CD14-positive monocyte (primary cell): ENCODE data around the gene UBLCP1. TPM values are rescaled to one million over a fixed set of nuclear protein-coding genes. Genes with fewer than 3 reads are reported as not detected.

Experiments
- DNase-seq, 3 donors: peaks; one replicate each; pipeline ENCODE4 v3.0.0-alpha.2; 2011 to 2022
- H2AFZ ChIP-seq: 2 replicates; pipeline ENCODE4 v1.6.0; 2012; ENCODE audit warnings: mild to moderate bottlenecking, low read depth, low read length, inconsistent platforms; ENCODE audit not compliant: insufficient read depth, poor library complexity, severe bottlenecking
- H3K27ac ChIP-seq, 2 donors: 1 replicate in 1 of 2; 2 replicates in 1 of 2; pipeline ENCODE4 v1.5.1; 2012 to 2013; ENCODE audit warnings: low read length in 2 of 2, control low read depth in 1 of 2, inconsistent platforms in 1 of 2, low read depth in 1 of 2, mild to moderate bottlenecking in 1 of 2
- H3K27me3 ChIP-seq, 2 donors: one replicate each; pipeline versions ENCODE4 v1.6.0 to v1.6.1; 2011 to 2013; ENCODE audit warnings: low read length in 2 of 2; ENCODE audit not compliant: control insufficient read depth in 2 of 2, insufficient read depth in 2 of 2
- H3K36me3 ChIP-seq, 2 donors: replicated peaks in 1 of 2; 1 replicate in 1 of 2; 2 replicates in 1 of 2; pipeline versions ENCODE4 v1.5.1 to v1.6.1; 2012 to 2013; ENCODE audit warnings: low read length in 2 of 2, control low read depth in 1 of 2, inconsistent platforms in 1 of 2, mild to moderate bottlenecking in 1 of 2; ENCODE audit not compliant: insufficient read depth in 2 of 2, control insufficient read depth in 1 of 2
- H3K4me1 ChIP-seq, 2 donors: 1 replicate in 1 of 2; 2 replicates in 1 of 2; pipeline versions ENCODE4 v1.5.1 to v1.6.1; 2012 to 2013; ENCODE audit warnings: low read length in 2 of 2, control low read depth in 1 of 2, inconsistent platforms in 1 of 2, mild to moderate bottlenecking in 1 of 2, moderate library complexity in 1 of 2; ENCODE audit not compliant: insufficient read depth in 2 of 2, control insufficient read depth in 1 of 2
- H3K4me2 ChIP-seq: replicated peaks from 2 replicates; pipeline ENCODE3; 2012; ENCODE audit warnings: low read length, moderate library complexity, mild to moderate bottlenecking; ENCODE audit not compliant: poor library complexity, severe bottlenecking; ENCODE audit errors: extremely low read depth
- H3K4me3 ChIP-seq, 3 experiments: fragments of 200-600 bp in 1 of 3; sonication (generic) in 1 of 3; replicated peaks in 1 of 3; 1 replicate in 2 of 3; 2 replicates in 1 of 3; pipeline ENCODE4 v1.5.1; 2011 to 2013; ENCODE audit warnings: low read length in 3 of 3, mild to moderate bottlenecking in 3 of 3, control low read depth in 2 of 3, low read depth in 2 of 3, inconsistent platforms in 1 of 3, moderate library complexity in 1 of 3
- H3K79me2 ChIP-seq: 2 replicates; pipeline ENCODE4 v1.6.0; 2012; ENCODE audit warnings: mild to moderate bottlenecking, control low read depth, inconsistent platforms, low read length, moderate library complexity; ENCODE audit not compliant: insufficient read depth
- H3K9ac ChIP-seq: 2 replicates; pipeline ENCODE4 v1.6.0; 2017; ENCODE audit warnings: low read length, mild to moderate bottlenecking; ENCODE audit not compliant: insufficient read depth, poor library complexity, severe bottlenecking
- H3K9me3 ChIP-seq, 2 donors: replicated peaks in 1 of 2; 1 replicate in 1 of 2; 2 replicates in 1 of 2; pipeline versions ENCODE4 v1.5.1 to v1.6.1; 2012 to 2013; ENCODE audit warnings: low read length in 2 of 2, control low read depth in 1 of 2; ENCODE audit not compliant: control insufficient read depth in 1 of 2, insufficient read depth in 1 of 2
- H4K20me1 ChIP-seq: 2 replicates; pipeline ENCODE4 v1.6.0; 2012; ENCODE audit warnings: mild to moderate bottlenecking, low read length, control low read depth, moderate library complexity; ENCODE audit not compliant: insufficient read depth
- H3K27ac Mint-ChIP-seq, 7 donors: one replicate each; pipeline ENCODE4 v1.8.0; 2020; ENCODE audit warnings: mild to moderate bottlenecking in 7 of 7, mixed read lengths in 7 of 7, moderate library complexity in 6 of 7, inconsistent platforms in 2 of 7
- H3K27me3 Mint-ChIP-seq, 3 donors: one replicate each; pipeline ENCODE4 v1.8.0; 2021 to 2022; ENCODE audit warnings: low read depth in 3 of 3, mild to moderate bottlenecking in 3 of 3, mixed read lengths in 3 of 3, moderate library complexity in 3 of 3, inconsistent platforms in 1 of 3
- H3K36me3 Mint-ChIP-seq, 2 donors: one replicate each; pipeline ENCODE4 v1.8.0; 2020; ENCODE audit warnings: mixed read lengths in 2 of 2, inconsistent platforms in 1 of 2, mild to moderate bottlenecking in 1 of 2
- H3K4me1 Mint-ChIP-seq: one replicate; pipeline ENCODE4 v1.8.0; 2020; ENCODE audit warnings: mild to moderate bottlenecking, mixed read lengths
- H3K4me3 Mint-ChIP-seq, 2 donors: one replicate each; pipeline ENCODE4 v1.8.0; 2020; ENCODE audit warnings: mild to moderate bottlenecking in 2 of 2, mixed read lengths in 2 of 2, moderate library complexity in 1 of 2
- H3K9me3 Mint-ChIP-seq, 7 donors: one replicate each; pipeline ENCODE4 v1.8.0; 2020 to 2022; ENCODE audit warnings: mixed read lengths in 7 of 7, mild to moderate bottlenecking in 6 of 7, moderate library complexity in 6 of 7, inconsistent platforms in 2 of 7
- WGBS: methylation state at CpG from one replicate; pipeline ENCODE4 v1.1.5; 2013; ENCODE audit warnings: missing lambda C conversion rate; ENCODE audit not compliant: insufficient coverage; 5-methylcytosine and 5-hydroxymethylcytosine counted together
- intact Hi-C, 2 donors: fragments of 100-400 bp; cut with micrococcal nuclease; formaldehyde crosslinking; loops; one replicate each; pipeline versions ENCODE4 v1.15.0 to v1.15.1; 2023
- polyA plus RNA-seq, 3 donors: library from polyadenylated mRNA; depleted of rRNA in 1 of 3; unstranded in 2 of 3; stranded (reverse) in 1 of 3; fragments of 300-500 nt in 2 of 3; fragments of >200 nt in 1 of 3; fragmentation: Illumina TruSeq in 2 of 3; gene quantifications; 1 replicate in 2 of 3; 2 replicates in 1 of 3; pipeline ENCODE4 v1.2.3, GENCODE V29; 2012 to 2021
- TF ChIP-seq, protein P1 (sequence below): fragments of 200-600 bp; IDR thresholded peaks from one replicate; pipeline ENCODE4 v1.8.0; 2022; ENCODE audit warnings: antibody characterized with exemption, mild to moderate bottlenecking

The UBLCP1 gene
- polyA plus RNA-seq, 3 donors, result 8.8 to 31.5 (median 22.7) TPM

GRCh38 chr5:159240301-159240870 is 22.7 kb upstream of the UBLCP1 start:
- H3K27ac Mint-ChIP-seq, result no peak overlapping the region
- peak in 1 of 3 donors; percentile 39 for DNase-seq
- no peaks in the 10 kb centered on the region for H3K9me3 ChIP-seq
- H3K27me3 Mint-ChIP-seq, result no peaks in the 10 kb centered on the region
- no peak overlapping the region for H3K4me3 ChIP-seq
- H3K4me3 Mint-ChIP-seq, result no peak overlapping the region
- no peaks in the 10 kb centered on the region for H3K36me3 ChIP-seq
- H3K4me1 Mint-ChIP-seq, result peaks cover 12% of the 10 kb centered on the region
- 83% methylated on average over 1 of the region's 4 CpGs for WGBS
- no peaks in the 10 kb centered on the region for H3K36me3 Mint-ChIP-seq
- TF ChIP-seq, protein P1, sequence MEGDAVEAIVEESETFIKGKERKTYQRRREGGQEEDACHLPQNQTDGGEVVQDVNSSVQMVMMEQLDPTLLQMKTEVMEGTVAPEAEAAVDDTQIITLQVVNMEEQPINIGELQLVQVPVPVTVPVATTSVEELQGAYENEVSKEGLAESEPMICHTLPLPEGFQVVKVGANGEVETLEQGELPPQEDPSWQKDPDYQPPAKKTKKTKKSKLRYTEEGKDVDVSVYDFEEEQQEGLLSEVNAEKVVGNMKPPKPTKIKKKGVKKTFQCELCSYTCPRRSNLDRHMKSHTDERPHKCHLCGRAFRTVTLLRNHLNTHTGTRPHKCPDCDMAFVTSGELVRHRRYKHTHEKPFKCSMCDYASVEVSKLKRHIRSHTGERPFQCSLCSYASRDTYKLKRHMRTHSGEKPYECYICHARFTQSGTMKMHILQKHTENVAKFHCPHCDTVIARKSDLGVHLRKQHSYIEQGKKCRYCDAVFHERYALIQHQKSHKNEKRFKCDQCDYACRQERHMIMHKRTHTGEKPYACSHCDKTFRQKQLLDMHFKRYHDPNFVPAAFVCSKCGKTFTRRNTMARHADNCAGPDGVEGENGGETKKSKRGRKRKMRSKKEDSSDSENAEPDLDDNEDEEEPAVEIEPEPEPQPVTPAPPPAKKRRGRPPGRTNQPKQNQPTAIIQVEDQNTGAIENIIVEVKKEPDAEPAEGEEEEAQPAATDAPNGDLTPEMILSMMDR, result no peak
- no peak overlapping the region for H3K9ac ChIP-seq
- no peak overlapping the region for H2AFZ ChIP-seq
- no peaks in the 10 kb centered on the region for H4K20me1 ChIP-seq
- peaks cover 0 to 5% of the 10 kb centered on the region in 2 donors for H3K4me1 ChIP-seq
- H3K27ac ChIP-seq, result no peak overlapping the region
- H3K9me3 Mint-ChIP-seq, result no peaks in the 10 kb centered on the region
- H3K4me2 ChIP-seq, result no peak overlapping the region
- no peaks in the 10 kb centered on the region for H3K79me2 ChIP-seq
- intact Hi-C loops, result no loop called here
- no peaks in the 10 kb centered on the region for H3K27me3 ChIP-seq

- Histone ChIP-seq H3K4me3 (no peak overlapping the region), H3K27ac (no peak overlapping the region), H3K36me3 (no peaks in the 10 kb centered on the region), H3K9me3 (no peaks in the 10 kb centered on the region), H3K4me2 (no peak overlapping the region), H3K27me3 (no peaks in the 10 kb centered on the region), H3K79me2 (no peaks in the 10 kb centered on the region), H3K4me1 (peaks cover 0 to 5% of the 10 kb centered on the region in 2 donors), H2AFZ (no peak overlapping the region), H3K9ac (no peak overlapping the region), H4K20me1 (no peaks in the 10 kb centered on the region)
- intact Hi-C loops, result no loop called here
- peak in 1 of 3 donors; percentile 17 for DNase-seq
- no CpG with 5 or more reads among the region's 2 CpGs for WGBS
- Mint-ChIP-seq H3K27me3 (no peaks in the 10 kb centered on the region), H3K9me3 (no peaks in the 10 kb centered on the region), H3K36me3 (no peaks in the 10 kb centered on the region), H3K4me3 (no peak overlapping the region), H3K27ac (no peak overlapping the region), H3K4me1 (peaks cover 12% of the 10 kb centered on the region)
- TF ChIP-seq, protein P1, result no peak
These were observed 21.0 kb upstream of the UBLCP1 start for GRCh38 chr5:159241946-159242552.
